Measurements from ENCODE around the gene ATG4D.

ATG4D gene

DNA sequence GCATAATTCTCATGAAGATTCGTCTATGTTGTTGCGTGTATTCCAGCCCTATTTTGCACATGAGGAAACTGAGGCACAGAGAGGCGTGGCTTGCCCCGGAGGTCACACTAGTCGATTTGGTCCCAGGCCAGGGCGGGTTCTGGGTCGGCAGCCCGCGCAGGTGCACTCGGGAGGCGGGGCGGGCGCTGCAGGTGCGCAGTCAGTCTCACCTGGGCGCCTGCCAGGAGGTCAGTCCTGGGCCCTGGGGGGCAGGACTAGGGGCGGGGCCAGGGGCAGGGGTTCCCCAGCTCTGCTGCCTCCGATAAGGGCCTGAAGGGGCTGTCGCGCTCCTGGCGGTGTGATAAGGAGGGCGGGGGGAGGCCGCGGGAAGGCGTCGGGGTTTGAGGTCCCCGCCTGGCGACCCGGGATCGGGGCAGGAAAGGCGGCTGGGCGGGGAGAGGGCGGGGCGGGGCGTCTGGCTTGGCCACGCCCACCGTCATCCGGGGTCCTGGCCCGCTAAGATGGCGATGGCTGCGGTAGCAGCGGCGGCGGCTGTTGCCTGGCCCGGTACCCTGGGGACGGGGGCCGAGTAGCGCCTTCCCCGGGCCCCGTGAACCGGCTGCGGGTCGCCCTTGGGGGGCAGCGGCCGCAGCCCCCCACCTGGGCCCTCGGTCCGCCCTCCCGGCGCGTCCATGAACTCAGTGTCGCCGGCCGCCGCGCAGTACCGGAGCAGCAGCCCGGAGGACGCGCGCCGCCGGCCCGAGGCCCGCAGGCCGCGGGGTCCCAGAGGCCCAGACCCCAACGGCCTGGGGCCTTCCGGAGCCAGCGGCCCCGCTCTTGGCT, at the start of gene ATG4D:
Gene ATG4D, plus strand, starts transcription at position 485 of the 822 bp plus-strand sequence. Its CDS starts 187 bp downstream, at position 672.
- peak; percentile 55 for DNase-seq

DNA sequence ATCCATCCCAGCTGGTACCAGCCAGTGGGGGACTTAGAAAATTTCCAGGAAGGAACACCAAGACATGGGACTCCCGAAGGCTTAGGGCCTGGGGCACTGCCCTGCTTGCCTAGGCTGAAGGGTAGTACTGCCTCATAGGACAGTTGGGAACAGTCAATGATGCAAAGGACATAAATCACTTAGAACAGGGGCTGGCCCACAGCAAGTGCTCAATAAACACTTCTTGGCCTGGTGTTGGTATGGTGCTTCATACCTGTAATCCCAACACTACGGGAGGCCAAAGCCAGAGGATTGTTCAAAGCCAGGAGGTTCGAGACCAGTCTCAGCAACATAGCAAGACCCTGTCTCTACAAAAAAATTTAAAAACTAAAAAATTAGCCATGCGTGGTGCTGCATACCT, 46.3 kb upstream of the ATG4D start:
- no peak for DNase-seq

DNA sequence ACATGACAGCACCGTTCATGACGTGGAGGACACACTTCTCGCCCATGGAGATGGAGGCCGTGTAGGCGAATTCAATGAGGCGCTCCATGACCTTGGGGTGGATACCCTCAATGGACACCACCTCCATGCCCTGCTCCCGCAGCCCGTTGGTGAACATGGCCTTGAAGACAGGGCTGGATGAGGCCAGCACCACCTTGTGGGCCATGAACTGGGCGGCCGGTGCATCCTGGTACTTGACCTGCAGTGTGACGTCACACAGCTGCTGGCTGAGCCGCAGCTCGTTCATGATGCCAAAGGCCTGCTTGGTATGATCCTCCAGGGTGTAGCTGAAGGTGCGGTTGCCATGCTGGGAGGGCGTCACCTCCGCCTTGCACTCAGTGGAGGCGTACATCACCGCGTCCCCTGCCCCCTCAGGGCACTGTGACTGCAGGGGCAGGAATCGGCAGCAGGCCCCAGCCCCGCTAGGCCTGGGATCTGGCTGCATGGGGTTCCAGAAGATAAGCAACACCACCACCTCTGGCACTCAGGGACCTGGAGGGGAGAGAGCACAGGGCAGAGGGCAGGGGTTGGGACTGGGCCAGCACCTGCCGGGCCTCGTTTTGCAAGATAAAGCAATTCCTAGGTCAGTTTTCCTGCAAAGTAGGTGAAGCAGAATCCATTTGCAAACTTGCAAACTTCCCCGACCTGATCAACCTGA, 44.0 kb upstream of the ATG4D start:
- DNase-seq, result no peak

DNA sequence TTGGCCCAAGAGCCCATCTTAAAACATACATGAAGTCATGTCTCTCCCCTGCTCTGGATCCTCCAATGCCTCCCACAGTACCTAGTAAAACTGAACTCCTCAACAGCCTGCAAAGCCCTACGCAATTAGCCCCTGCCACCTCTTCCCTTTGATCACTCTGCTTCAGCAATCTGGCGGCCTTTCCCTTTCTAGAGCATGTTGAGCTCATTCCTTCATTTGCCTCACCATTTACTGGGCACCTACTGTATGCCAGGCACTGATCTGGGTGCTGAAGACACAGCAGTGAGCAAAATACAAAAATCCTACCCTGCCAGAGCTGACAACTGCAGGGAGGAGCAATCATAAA, 43.5 kb upstream of the ATG4D start:
- no peak for DNase-seq

DNA sequence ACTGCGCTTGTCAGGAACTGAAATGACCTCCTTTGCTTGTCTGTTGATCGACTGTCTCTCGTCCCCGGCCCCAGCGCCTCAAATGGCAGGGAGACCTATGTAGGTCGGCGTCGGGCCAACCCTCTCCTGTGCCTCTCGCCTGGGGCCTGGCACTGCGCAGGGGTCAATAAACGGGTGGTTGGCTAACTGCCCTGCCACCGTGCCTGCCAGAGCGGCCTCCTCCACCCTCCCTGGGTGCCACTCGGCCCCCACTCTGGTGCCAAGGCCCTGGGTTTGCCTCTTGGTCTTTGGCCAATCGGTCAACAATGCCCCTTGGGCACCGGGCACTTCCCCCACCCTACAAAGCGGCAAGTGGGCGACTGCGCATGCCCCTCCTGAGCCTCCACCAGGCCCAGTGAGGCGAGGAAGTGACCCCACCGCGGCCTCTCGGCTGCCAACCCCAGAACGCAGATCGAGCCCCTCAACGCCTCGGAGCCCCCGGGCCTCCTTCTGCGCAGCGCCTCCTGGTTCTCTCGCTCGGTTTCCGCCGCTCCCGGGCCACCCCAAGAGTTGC, 41.7 kb upstream of the ATG4D start:
- DNase-seq, result no peak

DNA sequence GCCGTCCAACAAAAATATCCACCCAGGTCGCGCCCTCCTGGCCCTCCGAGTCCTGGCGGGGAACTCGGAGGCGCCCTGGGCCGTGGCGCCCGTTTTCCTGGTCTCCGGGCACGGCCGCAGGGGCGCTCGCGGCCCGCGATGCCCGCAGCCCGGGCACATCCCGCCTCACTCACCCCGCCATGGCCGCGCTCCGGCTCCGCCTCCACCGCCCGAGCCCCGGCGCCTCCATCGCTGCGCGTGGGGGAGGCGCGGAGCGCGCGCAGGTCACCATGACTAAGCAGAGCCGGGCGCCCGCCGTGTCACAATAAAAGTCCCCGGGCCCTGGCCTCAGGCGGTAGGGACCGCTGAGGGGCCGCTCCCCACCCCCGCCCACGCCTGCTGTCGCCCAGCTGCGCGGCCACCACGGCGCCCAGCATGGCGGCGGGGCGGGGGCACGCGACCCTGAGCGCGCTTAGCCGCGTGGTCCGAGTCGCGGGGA, 41.1 kb upstream of the ATG4D start:
- peak; percentile 67 for DNase-seq

DNA sequence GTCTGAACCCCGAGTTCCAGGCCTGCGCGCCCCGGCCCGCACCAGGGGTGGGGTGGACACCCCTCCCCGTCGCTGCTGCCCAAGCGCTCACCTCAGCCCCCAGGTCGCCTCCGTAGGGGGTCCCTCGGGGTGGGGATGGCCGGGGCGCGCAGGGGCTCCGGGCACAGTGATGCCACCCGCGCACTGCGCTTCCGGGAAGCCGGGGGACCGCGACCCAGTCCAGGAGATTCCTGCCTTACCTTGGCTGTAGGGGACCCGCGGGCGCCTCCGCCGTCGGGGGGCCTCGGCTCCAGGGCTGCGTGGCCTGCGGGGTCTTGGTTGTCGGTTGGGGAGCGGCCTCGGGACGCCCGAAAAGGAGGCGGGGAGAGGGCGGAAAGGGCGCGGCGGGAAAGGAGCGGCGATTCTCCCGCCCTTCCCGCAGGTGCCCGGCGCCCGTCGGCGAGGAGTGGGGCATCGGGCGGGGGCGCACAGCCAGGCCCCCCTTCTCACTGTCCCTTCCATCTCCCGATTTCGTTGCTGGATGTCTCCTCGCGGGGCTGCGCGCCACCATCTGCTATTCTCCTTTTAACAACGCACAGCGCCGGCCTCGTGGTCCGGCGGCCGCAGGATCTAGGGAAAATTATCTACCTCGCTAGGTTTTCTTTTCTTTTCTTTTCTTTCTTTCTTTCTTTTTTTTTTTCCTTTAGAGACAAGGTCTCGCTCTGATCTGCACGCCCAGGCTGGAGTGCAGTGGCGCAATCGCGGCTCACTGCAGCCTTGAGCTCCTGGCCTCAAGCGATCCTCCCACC, 40.5 kb upstream of the ATG4D start, which contains the start of gene KEAP1:
Gene KEAP1, minus strand, starts transcription at position 355 of the 788 bp plus-strand sequence. CDS start 3,323 bp downstream, outside the sequence.
- DNase-seq, result no peak

DNA sequence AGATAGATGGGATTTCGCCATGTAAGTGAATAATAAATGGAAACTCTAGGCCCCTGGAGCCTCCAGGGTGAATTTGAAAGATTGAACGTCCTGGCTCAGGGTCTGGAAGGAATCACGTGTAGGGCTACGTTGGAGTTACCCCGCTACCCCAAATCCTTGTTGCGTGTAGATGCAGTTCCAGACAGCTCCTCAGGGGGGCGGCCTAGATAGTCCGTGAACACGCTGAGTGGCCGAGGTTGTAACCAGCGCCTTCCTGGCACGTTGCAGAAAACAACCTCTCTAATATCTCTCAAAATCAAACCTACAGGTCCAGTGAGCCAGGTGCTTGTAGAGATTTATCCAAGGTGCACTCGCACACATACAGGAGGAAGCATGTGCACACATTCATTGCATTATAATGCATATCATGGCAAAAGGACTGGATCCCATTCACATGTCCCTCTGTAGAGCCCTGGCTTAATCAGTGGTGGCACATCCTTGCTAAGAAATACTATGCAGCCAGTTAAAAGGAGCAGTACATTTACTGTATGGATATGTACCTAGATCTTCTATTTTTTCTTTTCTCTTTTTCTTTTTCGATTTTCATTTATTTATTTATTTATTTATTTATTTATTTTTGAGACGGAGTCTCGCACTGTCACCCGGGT, 38.0 kb upstream of the ATG4D start:
- peak; percentile 51 for DNase-seq

DNA sequence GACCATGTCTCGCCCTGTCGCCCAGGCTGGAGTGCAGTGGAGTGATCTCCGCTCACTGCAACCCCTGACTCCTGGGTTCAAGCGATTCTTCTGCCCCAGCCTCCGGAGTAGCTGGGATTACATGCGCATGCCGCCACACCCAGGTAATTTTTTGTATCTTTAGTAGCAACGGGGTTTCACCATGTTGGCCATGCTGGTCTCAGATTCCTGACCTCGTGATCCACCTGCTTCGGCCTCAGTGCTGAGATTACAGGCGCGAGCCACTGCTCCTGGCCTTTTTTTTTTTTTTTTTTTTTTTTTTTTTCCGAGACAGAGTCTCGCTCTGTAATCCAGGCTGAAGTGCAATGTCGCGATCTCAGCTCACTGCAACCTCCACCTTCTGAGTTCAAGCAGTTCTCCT, 35.7 kb upstream of the ATG4D start:
- DNase-seq, result no peak

DNA sequence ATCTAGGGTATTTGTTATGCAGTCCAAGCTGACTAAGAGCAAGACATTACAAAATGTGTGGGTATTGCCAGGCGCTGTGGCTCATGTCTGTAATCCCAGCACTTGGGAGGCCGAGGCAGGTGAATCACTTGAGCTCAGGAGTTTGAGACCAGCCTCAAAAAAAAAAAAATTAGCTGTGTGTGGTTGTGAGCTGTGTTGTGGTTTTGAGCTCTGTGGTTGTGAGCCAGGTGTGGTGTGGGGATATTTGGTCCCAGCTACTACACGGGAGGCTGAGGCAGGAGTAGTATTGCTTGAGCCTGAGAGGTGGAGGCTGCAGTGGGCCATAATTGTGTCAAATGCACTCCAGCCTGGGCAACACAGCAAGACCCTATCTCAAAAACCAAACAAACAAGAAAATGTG, 35.0 kb upstream of the ATG4D start:
- DNase-seq, result no peak

DNA sequence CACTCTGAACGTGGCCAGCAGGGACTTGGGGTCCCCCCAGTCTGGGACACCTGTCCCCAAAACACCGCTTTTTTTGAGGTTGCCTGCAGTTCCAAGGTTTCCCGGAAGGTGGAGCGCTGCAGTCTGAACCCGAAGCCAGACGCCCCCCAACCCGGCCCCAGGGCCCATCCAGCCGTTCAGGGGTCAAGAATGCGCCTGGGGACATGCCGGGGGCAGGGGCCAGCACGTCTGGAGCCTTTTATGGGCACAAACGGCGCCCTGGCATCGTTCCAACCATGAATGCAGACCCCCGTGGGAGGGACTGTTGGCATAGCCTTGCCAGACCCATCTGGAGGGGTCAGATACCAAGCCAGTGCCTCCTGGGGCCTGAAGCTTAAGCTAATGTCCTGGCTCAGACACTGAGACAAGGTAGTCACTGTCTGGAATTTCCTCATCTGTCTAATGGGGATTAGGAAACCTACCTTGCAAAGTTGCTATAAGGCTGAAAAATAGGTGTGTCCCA, 33.4 kb upstream of the ATG4D start:
- no peak for DNase-seq

DNA sequence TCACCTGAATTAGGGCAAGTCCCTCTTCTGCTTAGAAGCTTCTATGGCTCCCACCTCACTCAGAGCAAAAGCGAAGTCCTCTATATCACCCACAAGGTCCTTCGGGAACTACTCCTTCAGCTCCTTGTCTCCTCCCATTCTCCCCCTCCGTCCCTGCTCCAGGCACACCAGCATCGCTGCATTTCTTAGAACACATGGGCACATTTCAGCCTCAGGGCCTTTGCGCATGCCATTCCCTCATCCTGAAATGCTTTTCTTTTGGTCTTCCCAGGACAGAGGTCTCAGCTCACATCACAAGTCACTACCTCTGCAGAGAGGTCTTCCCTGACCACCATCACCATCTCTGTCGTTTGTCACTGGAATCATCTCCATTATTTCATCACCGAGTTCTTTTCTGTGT, 30.5 kb upstream of the ATG4D start:
- no peak for DNase-seq

DNA sequence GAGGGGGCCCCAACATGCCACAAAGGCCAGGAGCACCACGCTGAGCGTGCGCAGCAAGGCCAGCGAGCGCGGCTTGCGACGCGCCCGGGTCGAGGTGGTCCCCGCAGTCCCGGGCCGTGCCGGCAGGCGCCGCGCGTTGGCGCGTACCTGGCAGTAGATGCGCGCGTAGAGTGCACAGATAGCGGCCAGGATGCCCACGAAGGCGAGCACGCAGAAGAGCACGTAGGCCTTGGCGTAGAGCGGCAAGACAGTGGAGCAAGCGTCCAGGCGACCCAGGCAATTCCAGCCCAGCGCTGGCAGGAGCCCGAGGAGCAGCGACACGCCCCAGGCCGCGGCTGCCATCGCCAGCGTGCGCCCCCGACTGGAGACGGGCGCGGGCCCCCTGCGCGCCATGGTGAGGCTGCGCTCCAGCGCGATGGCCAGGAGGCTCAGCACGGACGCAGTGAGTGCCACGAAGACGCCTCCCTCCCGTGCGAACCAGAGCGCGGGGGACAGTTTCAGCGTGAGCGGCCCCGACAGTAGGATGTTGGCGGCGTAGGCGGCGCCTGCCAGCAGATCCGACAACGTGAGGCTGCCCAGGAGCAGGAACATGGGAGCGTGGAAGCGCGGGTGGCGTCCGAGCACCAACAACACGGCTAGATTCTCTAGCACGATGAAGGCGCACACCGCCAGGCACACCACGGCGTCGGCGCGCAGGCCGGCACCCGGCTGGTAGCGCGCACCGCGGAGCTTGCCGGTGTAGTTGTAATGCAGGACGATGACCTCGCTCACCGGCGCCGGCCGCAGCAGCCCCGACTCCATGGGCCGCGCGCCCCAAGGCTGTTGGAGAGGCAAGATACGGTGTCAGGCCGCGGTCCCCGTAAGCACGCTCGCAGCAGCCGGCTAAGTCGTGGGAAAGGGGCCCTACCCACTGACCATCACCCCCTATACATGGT, 29.2 kb upstream of the ATG4D start:
- no peak for DNase-seq

DNA sequence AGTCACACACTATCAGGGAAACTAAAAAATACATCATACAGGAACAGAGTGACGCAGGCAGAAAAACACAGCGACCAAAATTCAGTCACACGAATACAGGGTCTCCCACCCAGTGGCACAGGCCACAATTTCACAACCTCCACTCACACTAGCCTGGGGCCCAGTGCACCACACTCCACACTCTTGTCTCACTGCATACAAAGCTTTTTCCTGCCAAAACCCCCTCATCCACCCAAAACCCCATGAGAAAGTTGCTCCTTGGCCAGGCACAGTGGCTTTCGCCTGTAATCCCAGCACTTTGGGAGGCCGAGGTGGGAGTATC, 27.7 kb upstream of the ATG4D start:
- DNase-seq, result no peak

DNA sequence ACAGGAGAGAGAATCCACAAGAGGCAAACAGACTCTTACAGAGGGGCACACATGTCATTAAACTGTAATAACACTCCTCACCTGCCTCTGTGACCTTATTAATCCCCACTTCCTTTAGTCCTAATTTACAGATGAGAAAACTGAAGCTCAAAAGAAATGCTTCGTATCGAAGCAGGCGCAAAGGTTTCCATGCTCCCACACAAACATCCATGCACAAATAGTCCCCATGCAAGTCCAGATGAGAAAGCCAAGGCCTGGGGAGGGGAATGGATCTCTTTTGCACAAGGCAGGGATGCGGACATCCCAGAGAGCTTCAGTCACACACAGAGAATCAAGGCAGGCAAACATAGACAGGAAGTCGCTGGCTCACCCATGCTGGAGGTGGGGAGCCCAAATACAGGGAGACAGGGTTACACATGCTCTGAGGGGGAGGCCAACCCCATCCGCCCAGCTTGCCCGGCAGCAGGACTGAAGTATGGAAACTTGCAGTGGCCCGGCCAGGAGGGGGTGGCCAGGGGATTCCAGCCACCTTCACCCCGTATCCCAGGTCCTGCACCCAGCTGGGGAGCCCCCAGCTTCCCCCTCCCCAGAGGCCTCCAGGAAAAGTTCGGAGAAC, 26.9 kb upstream of the ATG4D start:
- DNase-seq, result no peak

DNA sequence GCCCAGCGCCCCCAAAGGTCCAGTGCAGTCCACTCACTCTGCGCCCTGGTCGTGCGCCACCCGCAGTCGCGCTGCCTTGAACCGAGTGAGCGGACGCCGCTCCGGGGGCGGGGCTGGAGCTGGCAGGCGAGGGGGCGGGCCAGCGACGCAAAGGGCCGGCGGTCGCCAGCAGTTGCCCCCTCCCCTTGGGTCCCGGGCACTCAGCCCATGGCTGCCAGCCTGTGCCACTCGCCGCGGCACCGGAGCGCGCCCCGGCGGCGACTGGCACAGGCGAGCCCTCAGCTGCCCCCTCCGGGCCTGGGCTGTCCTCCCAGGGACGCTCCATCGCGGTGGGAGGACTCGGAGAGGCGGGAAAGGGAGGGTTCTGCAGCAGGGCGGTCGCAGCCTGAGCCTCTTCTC, 26.3 kb upstream of the ATG4D start, which contains the start of gene S1PR5:
Gene S1PR5, minus strand, starts transcription at position 87 of the 399 bp plus-strand sequence. CDS start 2,436 bp downstream, outside the sequence.
- no peak for DNase-seq

DNA sequence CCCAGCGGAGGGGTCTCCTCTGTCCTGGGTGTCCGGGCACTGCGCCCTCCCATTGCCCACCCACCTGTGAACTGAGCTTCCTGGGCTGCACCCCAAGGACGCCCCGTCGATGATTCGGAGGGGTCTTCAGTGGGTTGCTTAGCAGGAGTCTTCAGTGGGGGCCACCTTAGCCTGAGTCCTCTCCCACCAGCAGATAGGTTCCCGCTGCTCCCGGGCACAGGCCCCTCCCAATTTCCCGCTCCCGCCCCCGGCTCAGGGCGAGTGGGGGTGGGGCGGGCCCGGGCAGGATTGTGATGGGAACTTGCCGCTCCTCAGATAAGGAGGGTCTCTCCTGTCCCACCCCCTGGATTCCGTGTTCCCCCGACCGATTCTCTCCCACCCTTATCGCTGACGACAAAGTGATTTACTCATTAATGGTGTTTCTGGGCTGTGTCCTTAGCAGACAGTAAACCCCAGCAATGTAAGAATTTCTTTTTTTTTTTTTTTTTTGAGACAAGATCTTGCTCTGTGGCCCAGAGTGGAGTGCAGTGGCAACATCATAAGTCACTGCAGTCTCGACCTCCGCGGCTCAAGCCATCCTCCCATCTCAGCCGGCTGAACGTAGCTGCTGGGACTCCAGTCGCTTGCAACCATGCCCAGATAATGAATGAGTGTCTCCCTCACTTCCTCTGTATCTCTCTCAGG, 25.8 kb upstream of the ATG4D start:
- no peak for DNase-seq

DNA sequence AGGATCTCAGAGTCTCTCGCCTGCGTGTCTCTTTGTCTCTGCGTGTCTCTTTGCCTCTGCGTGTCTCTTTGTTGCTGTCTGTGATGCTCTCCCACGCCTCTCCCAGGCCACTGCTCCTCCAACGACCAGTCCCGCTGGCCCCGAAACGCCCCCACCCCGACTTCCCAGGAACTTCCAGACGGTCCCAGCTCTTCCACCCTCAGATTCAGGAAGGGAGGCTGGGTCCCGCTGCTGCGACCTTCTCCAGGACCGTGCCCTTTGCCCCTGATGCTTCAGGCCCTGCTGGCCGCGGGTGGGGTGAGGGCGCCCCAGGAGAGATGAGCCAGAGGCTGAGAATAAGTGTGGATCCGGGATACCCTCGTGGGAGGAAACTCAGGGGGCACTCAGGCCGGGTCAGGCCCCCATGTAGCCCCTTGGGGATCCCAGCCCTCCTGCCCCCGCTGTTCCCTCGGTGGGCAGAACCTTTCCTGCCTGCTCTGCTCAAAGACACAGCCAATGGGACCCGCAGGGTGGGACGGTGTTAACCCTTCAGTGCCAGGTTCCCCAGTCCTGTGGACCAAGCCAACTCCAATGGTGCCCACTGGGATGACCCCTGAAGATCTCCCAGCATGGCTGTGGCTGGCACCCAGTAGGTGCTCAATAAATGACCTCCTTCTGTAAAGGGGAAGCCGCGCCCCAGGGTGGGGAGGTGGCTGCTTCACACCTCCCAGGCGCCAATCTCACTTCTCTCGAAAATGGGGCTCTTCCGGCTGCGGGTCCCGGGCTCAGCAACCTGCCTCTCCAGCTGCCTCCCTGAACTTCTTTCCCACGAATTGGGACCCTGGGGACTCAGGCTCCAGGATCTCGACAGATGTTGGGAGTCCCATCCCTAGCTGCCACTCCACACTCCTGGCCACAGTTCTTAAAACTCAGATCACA, 25.0 kb upstream of the ATG4D start:
- no peak for DNase-seq

DNA sequence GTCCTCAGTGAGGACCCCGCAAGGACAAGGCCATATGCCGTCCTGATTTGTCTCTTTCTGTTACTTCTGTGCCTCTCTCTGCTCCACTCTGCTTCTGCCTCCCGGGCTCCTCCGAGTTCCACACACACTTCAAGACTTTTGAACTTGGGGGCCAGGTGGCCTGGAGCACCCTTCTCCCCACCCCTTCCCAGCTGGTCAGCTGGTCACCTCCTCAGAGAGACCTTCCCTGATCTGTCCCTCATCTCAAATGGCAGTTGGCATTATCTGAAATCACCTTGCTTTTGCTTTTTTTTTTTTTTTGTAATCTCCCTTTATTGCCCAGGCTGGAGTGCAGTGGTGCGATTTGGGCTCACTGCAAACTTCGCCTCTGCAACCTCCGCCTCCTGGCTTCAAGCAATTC, 24.3 kb upstream of the ATG4D start:
- no peak for DNase-seq
